Keratinocyte (primary cell): ENCODE measurements around the gene ZBTB18. TPM values are rescaled to one million over a fixed set of nuclear protein-coding genes. Genes with fewer than 3 reads are reported as not detected.

Source experiments
- DNase-seq: peaks from one replicate; pipeline ENCODE4 v3.0.0-alpha.2; 2011; ENCODE audit warnings: low read depth, missing footprints, low spot score
- FAIRE-seq: peaks from 2 replicates; lab custom pipeline; 2011; peaks lifted over from hg19 to GRCh38; lab: Jason Lieb, UNC
- H2AFZ ChIP-seq: 2 replicates; pipeline ENCODE4 v1.6.0; 2012; ENCODE audit warnings: low read length, control low read depth, inconsistent platforms; ENCODE audit not compliant: control insufficient read depth
- H3K27ac ChIP-seq: 2 replicates; pipeline ENCODE4 v1.5.1; 2011; ENCODE audit warnings: low read length; ENCODE audit not compliant: control insufficient read depth, insufficient read depth
- H3K27me3 ChIP-seq: 3 replicates; pipeline ENCODE4 v1.6.0; 2011; ENCODE audit warnings: low read length; ENCODE audit not compliant: control insufficient read depth, insufficient read depth; ENCODE audit errors: extremely low read depth
- H3K36me3 ChIP-seq, 2 experiments: 2 replicates in 1 of 2; 3 replicates in 1 of 2; pipeline ENCODE4 v1.5.1; 2011; ENCODE audit warnings: low read length in 2 of 2, mild to moderate bottlenecking in 1 of 2; ENCODE audit not compliant: control insufficient read depth in 2 of 2, insufficient read depth in 2 of 2; ENCODE audit errors: extremely low read depth in 1 of 2
- H3K4me1 ChIP-seq: 3 replicates; pipeline ENCODE4 v1.5.1; 2011; ENCODE audit warnings: low read length; ENCODE audit not compliant: control insufficient read depth, insufficient read depth; ENCODE audit errors: extremely low read depth
- H3K4me2 ChIP-seq: 3 replicates; pipeline ENCODE4 v1.6.0; 2011; ENCODE audit warnings: low read depth, low read length; ENCODE audit not compliant: control insufficient read depth, insufficient read depth; ENCODE audit errors: extremely low read depth
- H3K4me3 ChIP-seq, 3 experiments: fragments of 200-600 bp in 1 of 3; sonication (generic) in 1 of 3; 2 replicates in 2 of 3; 3 replicates in 1 of 3; pipeline ENCODE4 v1.5.1; 2011 to 2016; ENCODE audit warnings: low read length in 3 of 3, mild to moderate bottlenecking in 3 of 3, control low read depth in 2 of 3, inconsistent platforms in 1 of 3, low read depth in 1 of 3, mixed read lengths in 1 of 3, mixed run types in 1 of 3, moderate library complexity in 1 of 3; ENCODE audit not compliant: control insufficient read depth in 2 of 3, insufficient read depth in 2 of 3; ENCODE audit errors: extremely low read depth in 1 of 3
- H3K79me2 ChIP-seq: 2 replicates; pipeline ENCODE4 v1.6.0; 2012; ENCODE audit warnings: low read length; ENCODE audit not compliant: control insufficient read depth, insufficient read depth
- H3K9ac ChIP-seq: 3 replicates; pipeline ENCODE4 v1.6.0; 2011; ENCODE audit warnings: low read length; ENCODE audit not compliant: control insufficient read depth, insufficient read depth; ENCODE audit errors: extremely low read depth
- H3K9me1 ChIP-seq: 3 replicates; pipeline ENCODE4 v1.6.0; 2011; ENCODE audit warnings: low read length; ENCODE audit not compliant: control insufficient read depth, insufficient read depth; ENCODE audit errors: extremely low read depth
- H3K9me3 ChIP-seq: 2 replicates; pipeline ENCODE4 v1.5.1; 2012; ENCODE audit warnings: low read depth, low read length; ENCODE audit not compliant: control insufficient read depth
- H4K20me1 ChIP-seq: 3 replicates; pipeline ENCODE4 v1.6.0; 2011; ENCODE audit warnings: low read length; ENCODE audit not compliant: control insufficient read depth, insufficient read depth; ENCODE audit errors: extremely low read depth
- CTCF ChIP-seq, 3 experiments: IDR thresholded peaks in 1 of 3; conservative IDR thresholded peaks in 1 of 3; optimal IDR thresholded peaks in 1 of 3; 2 replicates in 2 of 3; 3 replicates in 1 of 3; pipeline versions ENCODE3 to v1.5.1; 2011; ENCODE audit warnings: low read length in 3 of 3, mild to moderate bottlenecking in 3 of 3, moderate library complexity in 2 of 3, control low read depth in 1 of 3, inconsistent platforms in 1 of 3; ENCODE audit not compliant: insufficient read depth in 2 of 3; ENCODE audit errors: extremely low read depth in 1 of 3
- EZH2 ChIP-seq: IDR thresholded peaks from one replicate; pipeline ENCODE4 v1.6.1; 2012; ENCODE audit warnings: inconsistent platforms, mild to moderate bottlenecking, low read length, moderate library complexity
- dilution Hi-C: fragments of 300-500 bp; cut with MboI; formaldehyde crosslinking; loops from one replicate; pipeline ENCODE4 v1.7.0; 2020; ENCODE audit warnings: low sequenced_read_pairs; ENCODE audit not compliant: extremely low pct_ligation_motif_present
- polyA plus RNA-seq, 5 experiments: library from polyadenylated mRNA; depleted of rRNA in 3 of 5; stranded (reverse) in 3 of 5; stranded (forward) in 1 of 5; unstranded in 1 of 5; fragments of >200 nt; gene quantifications; 1 replicate in 1 of 5; 2 replicates in 3 of 5; 3 replicates in 1 of 5; pipeline versions ENCODE4 v1.2.1 to v1.2.3, GENCODE V29; 2011 to 2012; ENCODE audit warnings: missing spikeins in 2 of 5, low read depth in 1 of 5, low replicate concordance in 1 of 5

ZBTB18 gene
- polyA plus RNA-seq, 1 donor (not counting 4 experiments of a cell fraction or from before 2014, with no cell fraction given): 5.8 TPM

- H3K27ac ChIP-seq: no peak overlapping the region
- peaks cover 9% of the 10 kb centered on the region for H3K4me1 ChIP-seq
- no peak overlapping the region for H3K9ac ChIP-seq
- peaks cover 8% of the 10 kb centered on the region for H3K27me3 ChIP-seq
- dilution Hi-C loops: no loop called here
- DNase-seq (no peak), FAIRE-seq (no peak)
- H3K4me2 ChIP-seq: no peak overlapping the region
- H3K79me2 ChIP-seq: peaks cover 10% of the 10 kb centered on the region
- peaks cover 3 to 9% of the 10 kb centered on the region in 2 experiments for H3K36me3 ChIP-seq
- no peaks in the 10 kb centered on the region for H3K9me3 ChIP-seq
- no peaks in the 10 kb centered on the region for H3K9me1 ChIP-seq
- TF ChIP-seq CTCF (optimal IDR thresholded peaks at IDR 0.05 in 1 of 3, IDR thresholded peaks at IDR 0.05 in 1 of 3, conservative IDR thresholded peaks at IDR 0.05 in 1 of 3; ENCODE audit: extremely low read depth in 1 of 3, insufficient read depth in 2 of 3, low read length in 3 of 3) (no peak), EZH2 (no peak)
- H2AFZ ChIP-seq: no peak overlapping the region
- H3K4me3 ChIP-seq: no peak overlapping the region
- H4K20me1 ChIP-seq: no peaks in the 10 kb centered on the region
Observed at GRCh38 chr1:244054247-244054923, 3.3 kb downstream of the ZBTB18 start.

GRCh38 chr1:244054924-244055263, 3.8 kb downstream of the ZBTB18 start:
- H3K4me1 ChIP-seq: peaks cover 4% of the 10 kb centered on the region
- no peaks in the 10 kb centered on the region for H3K9me1 ChIP-seq
- peaks cover 5% of the 10 kb centered on the region for H3K79me2 ChIP-seq
- H3K4me2 ChIP-seq: no peak overlapping the region
- no peak for TF ChIP-seq CTCF (optimal IDR thresholded peaks at IDR 0.05 in 1 of 3, IDR thresholded peaks at IDR 0.05 in 1 of 3, conservative IDR thresholded peaks at IDR 0.05 in 1 of 3; ENCODE audit: extremely low read depth in 1 of 3, insufficient read depth in 2 of 3, low read length in 3 of 3)
- no peak for TF ChIP-seq EZH2
- dilution Hi-C loops: no loop called here
- H3K27ac ChIP-seq: no peak overlapping the region
- DNase-seq: no peak
- H4K20me1 ChIP-seq: no peaks in the 10 kb centered on the region
- peaks cover 3% of the 10 kb centered on the region for H3K27me3 ChIP-seq
- no peak overlapping the region for H2AFZ ChIP-seq
- no peaks in the 10 kb centered on the region for H3K9me3 ChIP-seq
- H3K36me3 ChIP-seq: peaks cover 3 to 9% of the 10 kb centered on the region in 2 experiments
- FAIRE-seq: no peak
- H3K4me3 ChIP-seq: no peak overlapping the region
- H3K9ac ChIP-seq: no peak overlapping the region
